Measurements from ENCODE around the gene ARL15.

Gene ARL15

GRCh38 chr5:54013556-54014194 lies 296.7 kb downstream of the ARL15 start:
- 0 out of 2 replicates have a peak, but pooled peaks cover 10% of the 10 kb centered on the region for H3K9me3 ChIP-seq (ENCODE audit: control insufficient read depth, insufficient read depth, low read length)
- no peak overlapping the region for H3K9ac ChIP-seq (ENCODE audit: low read depth, low read length)
- H3K4me1 ChIP-seq (ENCODE audit: insufficient read depth, low read length) = peaks cover 43% of the 10 kb centered on the region
- no peaks in the 10 kb centered on the region for H3K36me3 ChIP-seq (ENCODE audit: insufficient read depth, low read length)

- Histone ChIP-seq H3K4me1 (ENCODE audit: insufficient read depth, low read length) (peaks cover 31% of the 10 kb centered on the region), H3K9ac (ENCODE audit: low read depth, low read length) (0 out of 2 replicates have a peak overlapping the region, but pooled peaks have one; percentile 0), H3K9me3 (ENCODE audit: control insufficient read depth, insufficient read depth, low read length) (0 out of 2 replicates have a peak, but pooled peaks cover 10% of the 10 kb centered on the region), H3K36me3 (ENCODE audit: insufficient read depth, low read length) (no peaks in the 10 kb centered on the region)
These were observed 300.5 kb downstream of the ARL15 start for GRCh38 chr5:54009828-54010227.

GRCh38 chr5:54009357-54009756 lies 301.0 kb downstream of the ARL15 start:
- Histone ChIP-seq H3K36me3 (ENCODE audit: insufficient read depth, low read length) (no peaks in the 10 kb centered on the region), H3K9ac (ENCODE audit: low read depth, low read length) (peak overlapping the region; percentile 0; the same call in 1 of the 2 replicates), H3K4me1 (ENCODE audit: insufficient read depth, low read length) (peaks cover 31% of the 10 kb centered on the region), H3K9me3 (ENCODE audit: control insufficient read depth, insufficient read depth, low read length) (0 out of 2 replicates have a peak, but pooled peaks cover 10% of the 10 kb centered on the region)

GRCh38 chr5:54007827-54008777 lies 302.3 kb downstream of the ARL15 start:
- peaks cover 31% of the 10 kb centered on the region for H3K4me1 ChIP-seq (ENCODE audit: insufficient read depth, low read length)
- no peak overlapping the region for H3K9ac ChIP-seq (ENCODE audit: low read depth, low read length)
- H3K9me3 ChIP-seq (ENCODE audit: control insufficient read depth, insufficient read depth, low read length) = no peaks in the 10 kb centered on the region
- no peaks in the 10 kb centered on the region for H3K36me3 ChIP-seq (ENCODE audit: insufficient read depth, low read length)

- H3K4me1 ChIP-seq (ENCODE audit: insufficient read depth, low read length) = peaks cover 24% of the 10 kb centered on the region
- H3K9me3 ChIP-seq (ENCODE audit: control insufficient read depth, insufficient read depth, low read length) = no peaks in the 10 kb centered on the region
- H3K9ac ChIP-seq (ENCODE audit: low read depth, low read length) = no peak overlapping the region
- H3K36me3 ChIP-seq (ENCODE audit: insufficient read depth, low read length) = no peaks in the 10 kb centered on the region
These were observed 305.7 kb downstream of the ARL15 start for GRCh38 chr5:54004697-54005096.

GRCh38 chr5:54002779-54003178 lies 307.6 kb downstream of the ARL15 start:
- no peak overlapping the region for H3K9ac ChIP-seq (ENCODE audit: low read depth, low read length)
- H3K9me3 ChIP-seq (ENCODE audit: control insufficient read depth, insufficient read depth, low read length) = no peaks in the 10 kb centered on the region
- H3K4me1 ChIP-seq (ENCODE audit: insufficient read depth, low read length) = peaks cover 16% of the 10 kb centered on the region
- H3K36me3 ChIP-seq (ENCODE audit: insufficient read depth, low read length) = no peaks in the 10 kb centered on the region

GRCh38 chr5:54001976-54002775 lies 308.2 kb downstream of the ARL15 start:
- Histone ChIP-seq H3K36me3 (ENCODE audit: insufficient read depth, low read length) (no peaks in the 10 kb centered on the region), H3K9ac (ENCODE audit: low read depth, low read length) (no peak overlapping the region), H3K4me1 (ENCODE audit: insufficient read depth, low read length) (peaks cover 17% of the 10 kb centered on the region), H3K9me3 (ENCODE audit: control insufficient read depth, insufficient read depth, low read length) (no peaks in the 10 kb centered on the region)

GRCh38 chr5:54000011-54000410 lies 310.4 kb downstream of the ARL15 start:
- Histone ChIP-seq H3K9ac (ENCODE audit: low read depth, low read length) (no peak overlapping the region), H3K36me3 (ENCODE audit: insufficient read depth, low read length) (no peaks in the 10 kb centered on the region), H3K4me1 (ENCODE audit: insufficient read depth, low read length) (peaks cover 27% of the 10 kb centered on the region), H3K9me3 (ENCODE audit: control insufficient read depth, insufficient read depth, low read length) (no peaks in the 10 kb centered on the region)

- peaks cover 43% of the 10 kb centered on the region for H3K4me1 ChIP-seq (ENCODE audit: insufficient read depth, low read length)
- H3K36me3 ChIP-seq (ENCODE audit: insufficient read depth, low read length) = no peaks in the 10 kb centered on the region
- H3K9me3 ChIP-seq (ENCODE audit: control insufficient read depth, insufficient read depth, low read length) = no peaks in the 10 kb centered on the region
- H3K9ac ChIP-seq (ENCODE audit: low read depth, low read length) = no peak overlapping the region
These were observed 312.4 kb downstream of the ARL15 start for GRCh38 chr5:53997736-53998627.

GRCh38 chr5:53996008-53996407 lies 314.4 kb downstream of the ARL15 start:
- H3K9me3 ChIP-seq (ENCODE audit: control insufficient read depth, insufficient read depth, low read length) = no peaks in the 10 kb centered on the region
- peaks cover 47% of the 10 kb centered on the region for H3K4me1 ChIP-seq (ENCODE audit: insufficient read depth, low read length)
- no peak overlapping the region for H3K9ac ChIP-seq (ENCODE audit: low read depth, low read length)
- no peaks in the 10 kb centered on the region for H3K36me3 ChIP-seq (ENCODE audit: insufficient read depth, low read length)

GRCh38 chr5:53994148-53994547 lies 316.2 kb downstream of the ARL15 start:
- peaks cover 47% of the 10 kb centered on the region for H3K4me1 ChIP-seq (ENCODE audit: insufficient read depth, low read length)

GRCh38 chr5:53991942-53992341 lies 318.4 kb downstream of the ARL15 start:
- Histone ChIP-seq H3K4me1 (ENCODE audit: insufficient read depth, low read length) (peaks cover 27% of the 10 kb centered on the region), H3K9ac (ENCODE audit: low read depth, low read length) (no peak overlapping the region), H3K36me3 (ENCODE audit: insufficient read depth, low read length) (no peaks in the 10 kb centered on the region), H3K9me3 (ENCODE audit: control insufficient read depth, insufficient read depth, low read length) (no peaks in the 10 kb centered on the region)

More at GRCh38 chr5:53994148-53994547, 316.2 kb downstream of the ARL15 start:
- Histone ChIP-seq H3K9me3 (ENCODE audit: control insufficient read depth, insufficient read depth, low read length) (no peaks in the 10 kb centered on the region), H3K9ac (ENCODE audit: low read depth, low read length) (no peak overlapping the region), H3K36me3 (ENCODE audit: insufficient read depth, low read length) (no peaks in the 10 kb centered on the region)

- Histone ChIP-seq H3K36me3 (ENCODE audit: insufficient read depth, low read length) (no peaks in the 10 kb centered on the region), H3K9ac (ENCODE audit: low read depth, low read length) (no peak overlapping the region), H3K9me3 (ENCODE audit: control insufficient read depth, insufficient read depth, low read length) (no peaks in the 10 kb centered on the region), H3K4me1 (ENCODE audit: insufficient read depth, low read length) (peaks cover 12% of the 10 kb centered on the region; the same call in 1 of the 2 replicates)
These were observed 323.3 kb downstream of the ARL15 start for GRCh38 chr5:53987101-53987500.
